OCI-LY7 (cell line): Measurements from ENCODE around the gene CRYGN.

Experiments used
- CTCF ChIP-seq: fragments of 200-600 bp; sonication (generic); conservative IDR thresholded peaks from 2 replicates; pipeline ENCODE4 v1.5.1; 2014; ENCODE audit warnings: mild to moderate bottlenecking, antibody characterized with exemption, low read length, moderate library complexity, mixed read lengths
- EZH2phosphoT487 ChIP-seq: fragments of 200-600 bp; sonication (generic); IDR thresholded peaks from 2 replicates; pipeline ENCODE4 v1.6.1; 2018; ENCODE audit warnings: low read depth, borderline replicate concordance, mild to moderate bottlenecking, mixed run types, antibody characterized with exemption, low read length, moderate library complexity, mixed read lengths

DNA sequence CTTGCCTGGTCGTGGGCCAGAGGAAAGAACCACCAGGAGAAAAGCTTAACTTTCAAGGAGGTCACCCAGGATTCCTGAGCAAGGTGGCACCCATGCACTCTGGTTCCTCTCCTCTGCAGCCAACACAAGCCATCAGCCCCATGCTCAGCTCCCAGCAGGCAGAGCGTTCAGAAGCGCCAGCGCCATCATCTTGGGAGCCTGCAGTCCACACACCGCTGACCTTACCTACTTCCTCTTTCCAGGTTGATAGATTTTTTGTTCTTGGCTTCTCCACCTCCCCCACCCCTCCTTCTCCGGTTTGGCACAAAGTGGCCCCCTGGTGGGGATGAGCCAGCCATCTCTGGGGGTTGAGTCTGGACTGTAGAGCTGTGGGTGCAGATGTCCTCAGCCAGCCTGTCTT lies 28.4 kb downstream of the CRYGN start:
- TF ChIP-seq CTCF (0 out of 2 replicates have a peak, but pooled peaks have one; percentile 30), EZH2phosphoT487 (no peak)
